Measurements from ENCODE around the gene CRISPLD2. TPM values are rescaled to one million over a fixed set of nuclear protein-coding genes. Genes with fewer than 3 reads are reported as not detected.
"Not testable (repeated sequence)": the region's sequence is repeated elsewhere in the genome, so short reads cannot be mapped to it uniquely, and the experiment has no call there.

Gene CRISPLD2
- total RNA-seq, 1 donor from 2014 or later: 5.8 TPM

DNA sequence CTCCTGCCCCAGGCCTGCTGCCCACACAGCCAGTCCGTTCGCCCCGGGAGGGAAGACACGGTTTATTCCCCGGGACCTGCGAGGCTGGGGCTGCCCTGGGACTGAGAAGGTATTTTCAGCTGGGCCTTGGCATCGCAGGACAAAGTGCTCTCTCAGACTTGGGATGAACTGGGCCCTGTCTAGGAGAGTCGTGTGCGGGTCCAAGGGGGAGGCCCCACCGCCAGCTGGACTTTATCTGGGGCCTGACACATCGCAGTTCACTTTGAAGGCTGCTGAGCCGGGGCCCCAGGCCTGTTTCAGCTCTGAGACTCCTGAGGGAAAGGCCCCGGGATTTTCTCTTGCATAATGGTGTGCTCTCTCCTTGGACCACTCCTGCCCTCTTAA lies 6.8 kb downstream of the CRISPLD2 start:
- TF ChIP-seq, protein P1, sequence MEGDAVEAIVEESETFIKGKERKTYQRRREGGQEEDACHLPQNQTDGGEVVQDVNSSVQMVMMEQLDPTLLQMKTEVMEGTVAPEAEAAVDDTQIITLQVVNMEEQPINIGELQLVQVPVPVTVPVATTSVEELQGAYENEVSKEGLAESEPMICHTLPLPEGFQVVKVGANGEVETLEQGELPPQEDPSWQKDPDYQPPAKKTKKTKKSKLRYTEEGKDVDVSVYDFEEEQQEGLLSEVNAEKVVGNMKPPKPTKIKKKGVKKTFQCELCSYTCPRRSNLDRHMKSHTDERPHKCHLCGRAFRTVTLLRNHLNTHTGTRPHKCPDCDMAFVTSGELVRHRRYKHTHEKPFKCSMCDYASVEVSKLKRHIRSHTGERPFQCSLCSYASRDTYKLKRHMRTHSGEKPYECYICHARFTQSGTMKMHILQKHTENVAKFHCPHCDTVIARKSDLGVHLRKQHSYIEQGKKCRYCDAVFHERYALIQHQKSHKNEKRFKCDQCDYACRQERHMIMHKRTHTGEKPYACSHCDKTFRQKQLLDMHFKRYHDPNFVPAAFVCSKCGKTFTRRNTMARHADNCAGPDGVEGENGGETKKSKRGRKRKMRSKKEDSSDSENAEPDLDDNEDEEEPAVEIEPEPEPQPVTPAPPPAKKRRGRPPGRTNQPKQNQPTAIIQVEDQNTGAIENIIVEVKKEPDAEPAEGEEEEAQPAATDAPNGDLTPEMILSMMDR (conservative IDR thresholded peaks at IDR 0.05; ENCODE audit: low read depth, low read length): no peak
- DNase-seq (ENCODE audit: low read depth): no peak
- H3K4me3 ChIP-seq (ENCODE audit: low read depth, low read length): no peak overlapping the region

DNA sequence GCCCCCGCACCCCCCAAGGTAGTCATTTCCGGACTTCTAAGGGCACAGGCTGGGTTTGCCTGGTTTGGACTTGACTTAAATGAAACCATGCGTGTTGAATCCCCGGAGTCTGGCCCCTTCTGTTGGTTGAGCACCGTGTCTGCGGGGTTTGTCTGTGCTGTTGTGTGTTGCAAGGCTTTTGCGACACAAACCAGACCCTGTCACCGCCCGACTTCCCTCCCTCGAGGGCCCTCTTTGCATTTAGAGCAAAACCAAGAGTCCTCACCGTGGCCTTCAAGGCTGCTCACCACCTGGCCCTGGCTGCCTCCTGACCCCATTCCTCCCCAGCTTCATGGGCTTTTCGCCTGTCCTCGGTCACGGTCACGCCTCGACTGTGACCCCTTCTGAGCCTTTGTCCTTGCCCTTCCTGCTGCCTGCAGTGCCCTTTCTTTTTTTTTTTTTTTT lies 7.4 kb downstream of the CRISPLD2 start:
- TF ChIP-seq, protein P1 (conservative IDR thresholded peaks at IDR 0.05; ENCODE audit: low read depth, low read length): no peak
- no peak for DNase-seq (ENCODE audit: low read depth)
- no peak overlapping the region for H3K4me3 ChIP-seq (ENCODE audit: low read depth, low read length)

DNA sequence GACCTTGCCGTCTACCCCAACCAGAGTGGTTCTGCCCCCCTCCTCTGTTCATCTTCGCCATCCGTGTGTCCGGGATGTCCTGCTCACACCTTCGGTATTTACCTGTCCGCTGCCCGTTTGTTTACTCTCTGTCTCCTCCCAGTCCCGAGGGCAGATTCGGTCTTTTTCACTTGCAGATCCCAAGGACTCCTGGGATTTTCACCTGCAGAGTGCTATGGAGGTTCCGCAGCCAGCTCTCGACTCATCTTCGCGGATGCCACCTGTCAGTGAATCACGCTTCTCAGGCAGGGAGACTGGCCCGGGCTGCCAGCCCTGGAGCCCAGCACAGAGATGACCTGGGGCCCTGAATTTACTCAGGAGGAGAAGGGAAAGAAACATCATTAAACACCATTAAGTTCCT lies 8.1 kb downstream of the CRISPLD2 start:
- H3K4me3 ChIP-seq (ENCODE audit: low read depth, low read length): no peak overlapping the region
- no peak for DNase-seq (ENCODE audit: low read depth)
- TF ChIP-seq, protein P1 (conservative IDR thresholded peaks at IDR 0.05; ENCODE audit: low read depth, low read length): no peak

DNA sequence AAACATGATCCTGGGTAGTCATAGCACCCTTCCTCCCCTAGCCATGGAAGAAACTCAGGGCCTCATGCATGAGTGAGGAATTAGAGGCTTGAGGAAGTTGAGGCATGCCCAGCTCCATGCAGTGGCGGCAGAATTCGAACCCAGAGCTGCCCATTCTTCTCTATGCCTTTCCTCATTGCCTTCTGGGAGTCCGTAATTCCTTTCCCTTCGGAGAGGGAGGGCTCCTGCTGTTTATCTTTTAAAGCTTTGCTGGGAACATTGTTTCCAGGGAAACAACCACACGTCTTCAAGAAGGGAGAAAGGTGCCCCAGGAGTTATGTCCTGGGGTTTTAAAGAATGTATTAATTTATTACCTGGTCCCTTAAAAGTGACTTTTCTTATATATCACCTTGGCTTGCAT lies 8.5 kb downstream of the CRISPLD2 start:
- H3K4me3 ChIP-seq (ENCODE audit: low read depth, low read length): no peak overlapping the region
- DNase-seq (ENCODE audit: low read depth): no peak
- TF ChIP-seq, protein P1 (conservative IDR thresholded peaks at IDR 0.05; ENCODE audit: low read depth, low read length): no peak

DNA sequence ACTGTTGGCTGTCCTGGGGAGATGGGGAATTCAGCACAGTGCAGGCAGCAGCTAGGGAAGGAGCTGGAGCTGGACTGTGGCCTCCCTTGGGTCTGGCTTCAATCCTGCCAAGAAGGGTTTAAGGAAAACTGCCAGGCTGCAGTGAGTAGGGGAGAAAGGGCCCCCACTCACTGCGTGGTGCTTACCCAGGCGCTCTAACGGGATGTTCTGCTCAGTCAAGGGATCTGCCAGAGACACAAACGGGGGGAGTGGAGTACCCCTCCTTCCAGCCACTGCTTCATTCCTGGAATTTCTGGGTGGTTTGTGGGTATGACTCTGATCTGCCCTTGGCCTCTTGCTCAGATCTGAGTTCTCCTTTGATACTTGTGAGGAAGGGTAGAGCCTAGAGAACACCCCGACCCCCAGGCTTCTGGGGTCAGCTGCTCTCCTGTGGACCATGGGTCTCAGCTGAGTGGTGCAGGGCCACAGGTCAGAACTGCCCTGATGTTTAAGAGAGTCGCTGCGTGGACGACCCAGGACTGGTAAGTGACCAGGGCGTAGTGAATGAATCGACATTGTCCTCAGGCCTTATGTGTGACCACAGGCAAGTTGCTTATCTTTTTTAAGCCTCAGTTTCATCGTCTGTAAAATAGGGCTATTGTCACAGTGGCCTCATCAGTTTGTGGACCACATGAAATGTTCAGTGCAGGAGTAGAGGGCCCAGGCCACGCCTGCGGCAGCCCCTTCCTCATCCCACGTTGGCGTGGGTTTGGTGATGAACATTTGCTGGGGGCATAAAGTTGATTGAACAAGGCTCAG lies 9.6 kb downstream of the CRISPLD2 start:
- TF ChIP-seq, protein P1 (conservative IDR thresholded peaks at IDR 0.05; ENCODE audit: low read depth, low read length): no peak
- no peak overlapping the region for H3K4me3 ChIP-seq (ENCODE audit: low read depth, low read length)
- DNase-seq (ENCODE audit: low read depth): peak; percentile 59

DNA sequence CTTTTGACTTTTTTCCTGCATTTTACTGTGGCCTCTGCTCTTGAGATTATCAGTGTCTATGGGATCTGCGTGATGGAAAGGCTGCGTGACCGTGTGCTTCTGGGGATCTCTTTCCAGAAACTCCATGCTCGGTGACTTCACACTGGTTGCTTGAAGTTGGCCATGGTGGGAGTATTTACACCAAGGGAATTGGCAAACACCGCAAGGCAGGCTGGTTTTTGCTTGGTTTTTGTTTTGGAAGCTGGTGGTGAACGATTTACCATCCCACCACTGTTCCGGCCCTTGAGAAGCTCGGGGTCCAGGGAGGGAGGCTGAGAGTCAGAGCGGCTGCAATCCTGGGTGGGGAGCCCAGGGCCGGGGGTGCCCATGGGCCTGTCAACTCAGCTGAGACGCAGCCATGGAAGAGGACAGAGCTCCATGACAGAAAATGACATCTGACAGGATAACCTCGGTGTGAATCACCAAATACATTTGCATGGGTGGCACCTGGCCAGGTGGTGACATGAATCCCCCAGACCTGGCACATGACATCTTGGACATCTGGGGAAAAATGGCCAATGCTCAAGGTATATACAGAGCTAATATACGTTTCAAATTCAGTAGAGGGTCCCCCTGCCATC lies 11.1 kb downstream of the CRISPLD2 start:
- TF ChIP-seq, protein P1 (conservative IDR thresholded peaks at IDR 0.05; ENCODE audit: low read depth, low read length): no peak
- DNase-seq (ENCODE audit: low read depth): no peak
- no peak overlapping the region for H3K4me3 ChIP-seq (ENCODE audit: low read depth, low read length)

DNA sequence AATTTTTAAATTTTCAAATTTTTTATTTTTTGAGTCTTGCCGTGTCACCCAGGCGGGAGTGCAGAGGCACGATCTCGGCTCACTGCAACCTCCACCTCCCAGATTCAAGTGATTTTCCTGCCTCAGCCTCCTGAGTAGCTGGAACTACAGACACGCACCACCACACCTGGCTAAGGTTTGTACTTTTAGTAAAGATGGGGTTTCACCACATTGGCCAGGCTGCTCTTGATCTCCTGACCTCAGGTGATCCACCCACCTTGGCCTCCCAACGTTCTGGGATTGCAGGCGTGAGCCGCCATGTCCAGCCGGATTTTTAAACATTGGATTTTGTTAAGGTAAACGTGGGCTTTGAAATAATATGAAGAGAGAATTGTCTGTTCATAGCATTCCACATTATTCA lies 11.9 kb downstream of the CRISPLD2 start:
- DNase-seq (ENCODE audit: low read depth); H3K4me3 ChIP-seq (ENCODE audit: low read depth, low read length): not testable (repeated sequence)

All from epithelial cell of proximal tubule (primary cell).